BE2C (cell line): ENCODE data around the gene ICAM1.
"Not testable (repeated sequence)": the region's sequence is repeated elsewhere in the genome, so short reads cannot be mapped to it uniquely, and the experiment has no call there.

Experiments used
- DNase-seq: peaks from one replicate; pipeline ENCODE4 v3.0.0-alpha.2; 2020
- H3K27me3 ChIP-seq: fragments of 250-450 bp; sonication (Bioruptor Pico); 2 replicates; pipeline ENCODE4 v1.5.1; 2020; ENCODE audit warnings: mild to moderate bottlenecking
- H3K36me3 ChIP-seq: fragments of 250-450 bp; sonication (Bioruptor Pico); 2 replicates; pipeline ENCODE4 v1.5.1; 2020; ENCODE audit warnings: mild to moderate bottlenecking
- H3K4me1 ChIP-seq: fragments of 250-450 bp; sonication (Bioruptor Pico); 2 replicates; pipeline ENCODE4 v1.5.1; 2020
- H3K4me3 ChIP-seq: 2 replicates; pipeline ENCODE4 v1.5.1; 2011; ENCODE audit warnings: low read depth, low read length
- H3K9me3 ChIP-seq: fragments of 250-450 bp; sonication (Bioruptor Pico); 2 replicates; pipeline ENCODE4 v1.5.1; 2020
- CTCF ChIP-seq: IDR thresholded peaks from 2 replicates; pipeline ENCODE4 v1.5.1; 2012; ENCODE audit warnings: mild to moderate bottlenecking, low read depth, low read length

The ICAM1 gene

GRCh38 chr19:10230861-10231611 is 39.9 kb upstream of the ICAM1 start, which contains the start of gene S1PR2:
Gene S1PR2 (minus strand): TSS chr19:10231331. CDS start chr19:10224905, 6,426 bp downstream.
- Histone ChIP-seq H3K4me3 (peak within 1 kb of the TSS; percentile 85), H3K36me3 (no peaks in the 10 kb centered on the region), H3K27me3 (no peaks in the 10 kb centered on the region), H3K9me3 (no peaks in the 10 kb centered on the region), H3K4me1 (peaks cover 4% of the 10 kb centered on the region; the same call in 1 of the 2 replicates)
- DNase-seq: peak; percentile 90
- no peak for TF ChIP-seq CTCF

DNA sequence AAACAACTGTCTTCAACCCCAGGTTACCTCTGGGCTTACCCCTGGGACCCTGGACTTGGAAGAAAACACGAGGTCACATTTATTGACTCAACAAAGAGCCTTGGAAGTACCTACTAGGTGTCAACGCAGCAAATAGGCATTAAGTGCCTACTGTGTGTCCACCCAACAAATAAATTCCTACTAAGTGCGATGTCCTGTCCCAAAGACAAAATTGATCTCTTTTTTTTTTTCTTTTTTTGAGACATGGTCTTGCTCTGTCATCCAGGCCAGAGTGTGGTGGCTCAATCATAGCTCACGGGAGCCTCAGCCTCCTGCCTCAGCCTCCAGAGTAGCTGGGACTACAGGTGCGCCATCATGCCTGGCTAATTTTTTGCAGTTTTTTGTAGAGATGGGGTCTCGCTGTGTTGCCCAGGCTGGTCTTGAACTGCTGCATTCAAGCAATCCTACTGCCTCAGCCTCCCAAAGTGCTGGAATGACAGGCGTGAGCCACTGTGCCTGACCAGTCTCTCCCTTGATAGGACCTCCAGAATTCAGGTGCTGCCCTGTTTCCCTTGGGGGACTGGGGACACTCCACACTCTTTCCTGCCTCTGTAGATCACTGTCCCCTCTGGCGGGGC is 39.2 kb upstream of the ICAM1 start:
- no peak for DNase-seq
- peaks cover 10% of the 10 kb centered on the region; the same call in 1 of the 2 replicates for H3K4me1 ChIP-seq
- no peak for TF ChIP-seq CTCF
- no peaks in the 10 kb centered on the region for H3K36me3 ChIP-seq
- no peaks in the 10 kb centered on the region for H3K27me3 ChIP-seq
- no peaks in the 10 kb centered on the region for H3K9me3 ChIP-seq
- peak overlapping the region; percentile 85 for H3K4me3 ChIP-seq

GRCh38 chr19:10233946-10234345 is 37.0 kb upstream of the ICAM1 start:
- Histone ChIP-seq H3K9me3 (no peaks in the 10 kb centered on the region), H3K4me3 (no peak overlapping the region), H3K36me3 (no peaks in the 10 kb centered on the region), H3K4me1 (peaks cover 10% of the 10 kb centered on the region; the same call in 1 of the 2 replicates), H3K27me3 (no peaks in the 10 kb centered on the region)
- DNase-seq: no peak
- no peak for TF ChIP-seq CTCF

DNA sequence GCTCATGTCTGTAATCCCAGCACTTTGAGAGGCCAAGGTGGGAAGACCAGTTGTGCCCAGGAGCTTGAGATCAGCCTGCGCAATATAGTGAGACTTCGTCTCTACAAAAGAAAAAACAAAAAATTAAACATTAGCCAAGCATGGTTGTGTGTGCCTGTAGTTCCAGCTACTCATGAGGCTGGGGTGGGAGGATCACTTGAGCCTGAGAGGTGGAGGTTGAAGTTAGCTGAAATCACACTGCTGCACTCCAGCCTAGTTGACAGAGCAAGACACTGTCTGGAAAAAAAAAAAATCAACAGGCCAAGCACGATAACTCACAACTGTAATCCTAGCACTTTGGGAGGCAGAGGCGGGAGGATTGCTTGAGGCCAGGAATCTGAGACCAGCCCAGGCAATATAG is 35.9 kb upstream of the ICAM1 start:
- H3K4me1 ChIP-seq: peaks cover 10% of the 10 kb centered on the region; the same call in 1 of the 2 replicates
- no peaks in the 10 kb centered on the region for H3K36me3 ChIP-seq
- H3K27me3 ChIP-seq: no peaks in the 10 kb centered on the region
- no peak overlapping the region for H3K4me3 ChIP-seq
- no peak for TF ChIP-seq CTCF
- DNase-seq: no peak
- H3K9me3 ChIP-seq: no peaks in the 10 kb centered on the region

DNA sequence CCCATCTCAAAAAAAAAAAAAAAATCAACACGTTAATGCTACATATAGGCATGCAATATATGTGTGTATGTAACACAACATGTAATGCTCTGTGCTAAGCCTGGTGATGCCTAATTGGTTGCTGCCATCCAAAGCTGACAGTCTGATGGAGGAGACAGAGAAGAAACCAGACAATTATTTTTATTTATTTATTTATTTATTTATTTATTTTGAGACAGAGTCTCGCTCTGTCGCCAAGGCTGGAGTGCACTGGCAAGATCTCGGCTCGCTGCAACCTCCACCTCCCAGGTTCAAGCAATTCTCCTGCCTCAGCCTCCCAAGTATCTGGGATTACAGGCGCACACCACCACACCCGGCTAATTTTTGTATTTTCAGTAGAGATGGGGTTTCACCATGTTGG is 35.5 kb upstream of the ICAM1 start:
- H3K4me3 ChIP-seq: not testable (repeated sequence)

GRCh38 chr19:10237702-10238101 is 33.2 kb upstream of the ICAM1 start:
- Histone ChIP-seq H3K4me3 (no peak overlapping the region), H3K27me3 (no peaks in the 10 kb centered on the region), H3K9me3 (no peaks in the 10 kb centered on the region), H3K4me1 (peaks cover 10% of the 10 kb centered on the region; the same call in 1 of the 2 replicates), H3K36me3 (no peaks in the 10 kb centered on the region)
- no peak for DNase-seq
- TF ChIP-seq CTCF: no peak

More for the DNA sequence above, 35.5 kb upstream of the ICAM1 start:
- H3K36me3 ChIP-seq, H3K4me1 ChIP-seq, DNase-seq, H3K9me3 ChIP-seq, H3K27me3 ChIP-seq: not testable (repeated sequence)
